Memory B cell (primary cell): ENCODE data around the gene CTTNBP2NL.
A peak's percentile ranks its signal among the peaks of the same experiment; 100 is the strongest.

ENCODE experiments used
- ATAC-seq: fragments of 150-1000 bp; cut with Tn5 transposase; 2 replicates; pipeline ENCODE4 v1.10.0; 2021; ENCODE audit warnings: low read depth, mild to moderate bottlenecking, moderate library complexity
- DNase-seq, 2 donors: peaks; one replicate each; pipeline ENCODE4 v3.0.0; 2022; ENCODE audit warnings: low spot score in 2 of 2
- H3K27ac Mint-ChIP-seq: one replicate; pipeline ENCODE4 v1.8.0; 2022; ENCODE audit warnings: mild to moderate bottlenecking, moderate library complexity, mixed read lengths
- H3K27me3 Mint-ChIP-seq: one replicate; pipeline ENCODE4 v1.8.0; 2022; ENCODE audit warnings: mixed read lengths
- H3K36me3 Mint-ChIP-seq: one replicate; pipeline ENCODE4 v1.8.0; 2022; ENCODE audit warnings: mild to moderate bottlenecking, mixed read lengths
- H3K4me1 Mint-ChIP-seq: one replicate; pipeline ENCODE4 v1.8.0; 2022; ENCODE audit warnings: mixed read lengths
- H3K4me3 Mint-ChIP-seq: one replicate; pipeline ENCODE4 v1.8.0; 2022; ENCODE audit warnings: mild to moderate bottlenecking, moderate library complexity, mixed read lengths
- H3K9me3 Mint-ChIP-seq: one replicate; pipeline ENCODE4 v1.8.0; 2022; ENCODE audit warnings: mixed read lengths

Gene CTTNBP2NL

DNA sequence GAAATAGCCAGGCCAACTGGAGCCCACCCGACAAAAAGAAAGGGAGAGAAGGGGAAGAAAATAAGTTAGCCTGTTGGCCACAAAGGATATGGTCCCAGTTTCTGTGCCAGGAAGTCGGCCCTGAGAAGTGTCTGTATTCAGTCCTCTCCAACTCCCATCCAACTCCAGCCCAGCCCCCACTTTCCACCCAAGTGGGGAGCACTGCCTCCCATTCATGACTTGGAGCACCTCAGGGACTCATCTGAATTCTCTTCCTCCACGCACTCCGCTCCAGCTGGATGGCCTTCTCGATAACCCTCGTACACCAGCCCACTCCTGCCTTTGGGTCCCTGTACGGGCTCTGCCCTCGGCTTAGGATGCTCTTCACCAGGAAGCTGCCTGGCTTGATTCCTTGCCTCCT, 110.7 kb downstream of the CTTNBP2NL start:
- Mint-ChIP-seq H3K36me3 (no peaks in the 10 kb centered on the region), H3K9me3 (no peaks in the 10 kb centered on the region), H3K4me1 (peaks cover 12% of the 10 kb centered on the region), H3K4me3 (no peak overlapping the region), H3K27ac (no peak overlapping the region), H3K27me3 (peaks cover 20% of the 10 kb centered on the region)
- ATAC-seq: no peak
- no peak for DNase-seq

DNA sequence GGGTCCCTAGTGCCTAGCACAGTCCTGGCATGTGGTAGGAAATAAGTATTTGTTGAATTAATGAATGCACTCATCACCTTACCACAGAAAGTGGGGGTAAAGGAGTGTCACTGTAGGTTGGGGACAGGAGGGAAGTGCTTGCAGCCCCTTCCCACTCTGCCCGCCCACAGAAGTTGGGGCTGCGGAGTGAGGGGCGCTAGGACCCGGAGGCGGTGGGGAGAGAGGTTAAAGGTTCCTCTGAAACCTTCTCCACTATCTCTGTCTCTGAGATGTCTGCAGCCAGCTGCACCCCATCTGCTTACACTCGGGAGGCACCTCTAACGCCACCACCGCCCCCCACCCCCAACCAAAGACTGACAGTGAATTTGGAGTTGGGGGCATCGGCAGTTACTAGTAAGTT, 111.3 kb downstream of the CTTNBP2NL start:
- no peaks in the 10 kb centered on the region for H3K36me3 Mint-ChIP-seq
- H3K27me3 Mint-ChIP-seq: peaks cover 20% of the 10 kb centered on the region
- H3K4me3 Mint-ChIP-seq: peak overlapping the region; percentile 85
- no peak overlapping the region for H3K27ac Mint-ChIP-seq
- no peak for ATAC-seq
- no peaks in the 10 kb centered on the region for H3K9me3 Mint-ChIP-seq
- peaks cover 12% of the 10 kb centered on the region for H3K4me1 Mint-ChIP-seq
- no peak for DNase-seq

DNA sequence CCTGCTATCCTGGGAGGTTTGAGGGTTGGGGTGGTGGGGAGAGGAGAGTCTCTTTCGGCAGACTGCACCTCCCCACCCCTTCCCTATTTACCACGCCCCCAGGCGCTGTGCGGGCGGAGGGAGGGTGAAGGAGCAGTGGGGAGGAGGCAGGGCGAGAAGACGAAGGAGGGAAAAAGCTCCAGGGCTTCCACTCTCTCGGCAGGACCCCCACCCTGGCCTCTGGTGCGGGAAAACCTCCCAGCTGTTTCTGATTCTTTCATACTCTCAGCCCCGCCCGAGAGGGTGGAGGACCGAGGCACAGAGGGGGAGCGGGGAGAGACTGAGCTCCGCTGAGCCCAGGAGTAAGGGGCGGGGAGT, 111.9 kb downstream of the CTTNBP2NL start:
- Mint-ChIP-seq H3K36me3 (no peaks in the 10 kb centered on the region), H3K27me3 (peaks cover 16% of the 10 kb centered on the region), H3K27ac (no peak overlapping the region), H3K4me3 (peak overlapping the region; percentile 85), H3K4me1 (peaks cover 12% of the 10 kb centered on the region), H3K9me3 (no peaks in the 10 kb centered on the region)
- peak in 1 of 2 donors; percentile 23 for DNase-seq
- ATAC-seq: peak; percentile 34

DNA sequence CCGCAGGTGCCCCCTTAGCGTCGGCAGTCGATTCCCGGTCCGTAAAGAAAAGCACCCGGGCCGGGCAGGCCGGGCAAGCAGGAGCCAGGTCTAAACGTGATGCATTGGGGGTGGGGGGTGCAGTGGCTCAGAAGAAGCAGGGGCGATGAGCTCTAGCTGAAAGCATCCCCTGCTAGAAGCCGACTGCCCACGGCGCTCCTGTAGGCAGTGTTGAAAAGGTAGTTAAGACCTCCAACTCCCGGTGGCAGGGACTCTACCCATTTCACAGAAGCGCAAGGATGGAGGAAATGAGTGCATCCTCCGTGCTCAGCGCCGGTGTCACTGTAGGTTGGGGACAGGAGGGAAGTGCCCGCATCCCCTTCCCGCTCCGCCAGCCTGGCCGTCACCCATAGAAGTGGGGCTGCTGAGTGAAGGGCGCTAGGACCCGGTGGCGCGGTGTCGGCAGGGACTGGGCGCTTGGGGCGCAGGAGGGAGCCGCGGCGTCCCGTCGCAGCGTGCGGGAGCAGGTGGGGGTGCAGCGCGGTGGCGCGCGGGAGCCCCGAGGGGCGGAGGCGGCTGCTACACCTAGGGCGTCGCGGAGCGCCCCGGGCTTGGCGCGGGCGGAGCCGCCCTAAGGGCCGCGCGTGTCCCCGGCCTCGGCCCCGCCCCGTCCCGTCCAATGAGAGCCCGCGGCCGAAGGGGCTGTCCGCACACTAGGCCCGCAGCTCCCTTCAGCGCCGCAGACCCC, 112.4 kb downstream of the CTTNBP2NL start, which contains the start of gene WNT2B:
WNT2B (plus strand) TSS at position 688 of the 727 bp plus-strand sequence. CDS start 298 bp downstream, outside the sequence.
- Mint-ChIP-seq H3K27me3 (peaks cover 12% of the 10 kb centered on the region), H3K4me1 (peaks cover 10% of the 10 kb centered on the region), H3K27ac (no peak within 1 kb of the TSS), H3K4me3 (peak within 1 kb of the TSS; percentile 85), H3K36me3 (no peaks in the 10 kb centered on the region), H3K9me3 (no peaks in the 10 kb centered on the region)
- DNase-seq (peak; percentile 42 to 58), ATAC-seq (peak; percentile 79)

DNA sequence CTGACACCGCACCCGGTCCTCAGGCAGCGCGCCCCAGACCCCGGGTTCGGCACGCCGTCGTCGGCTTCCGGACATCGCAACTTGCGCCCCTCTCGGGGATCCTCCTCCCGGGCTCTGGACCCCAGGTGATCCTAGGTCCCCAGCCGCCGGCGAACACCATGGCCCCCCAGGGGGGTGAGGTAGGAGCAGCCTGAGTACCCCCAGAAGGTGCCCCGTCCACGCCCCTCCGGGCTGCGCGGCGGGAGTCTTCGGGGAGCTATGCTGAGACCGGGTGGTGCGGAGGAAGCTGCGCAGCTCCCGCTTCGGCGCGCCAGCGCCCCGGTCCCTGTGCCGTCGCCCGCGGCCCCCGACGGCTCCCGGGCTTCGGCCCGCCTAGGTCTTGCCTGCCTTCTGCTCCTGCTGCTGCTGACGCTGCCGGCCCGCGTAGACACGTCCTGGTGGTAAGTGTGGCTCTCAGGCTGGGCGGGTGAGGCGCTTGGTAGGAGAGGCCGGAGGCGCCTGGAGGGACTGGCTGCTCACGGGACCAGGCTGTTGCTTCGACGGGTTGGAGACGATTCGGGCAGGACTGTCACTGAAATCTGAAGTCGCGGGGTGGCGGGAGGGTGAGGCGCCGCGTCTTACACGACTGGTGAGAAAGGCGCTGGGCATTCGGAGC, 113.1 kb downstream of the CTTNBP2NL start:
- Mint-ChIP-seq H3K27me3 (peaks cover 9% of the 10 kb centered on the region), H3K36me3 (no peaks in the 10 kb centered on the region), H3K9me3 (no peaks in the 10 kb centered on the region), H3K4me3 (peak overlapping the region; percentile 47), H3K27ac (no peak overlapping the region), H3K4me1 (peaks cover 9% of the 10 kb centered on the region)
- ATAC-seq (peak; percentile 47), DNase-seq (peak; percentile 16 to 55)

DNA sequence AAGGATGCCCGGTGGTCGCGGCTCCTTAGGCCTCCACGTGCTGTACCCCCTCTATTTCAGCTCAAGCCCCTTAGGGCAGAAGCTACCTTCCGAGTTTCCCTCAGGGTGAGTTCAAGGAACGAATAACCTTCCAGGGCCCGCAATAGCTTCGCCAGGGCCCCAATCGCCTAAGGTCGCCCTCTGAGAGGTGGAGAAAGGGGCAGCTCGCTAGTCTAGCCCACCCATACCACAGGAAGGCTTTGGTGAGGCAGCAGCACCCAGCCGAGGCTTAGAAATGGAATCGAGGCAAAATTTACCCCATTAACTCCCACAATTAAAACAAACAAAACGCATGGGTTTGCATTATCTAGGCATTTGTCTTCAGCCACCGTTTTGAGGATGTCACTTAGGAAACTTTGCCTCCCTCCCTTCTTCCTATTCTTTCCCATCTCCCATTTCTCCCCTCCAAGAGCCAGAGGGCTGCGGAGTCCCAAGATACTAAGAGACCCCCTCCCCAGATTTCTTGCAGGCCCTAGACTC, 113.7 kb downstream of the CTTNBP2NL start:
- H3K4me3 Mint-ChIP-seq: peak overlapping the region; percentile 32

DNA sequence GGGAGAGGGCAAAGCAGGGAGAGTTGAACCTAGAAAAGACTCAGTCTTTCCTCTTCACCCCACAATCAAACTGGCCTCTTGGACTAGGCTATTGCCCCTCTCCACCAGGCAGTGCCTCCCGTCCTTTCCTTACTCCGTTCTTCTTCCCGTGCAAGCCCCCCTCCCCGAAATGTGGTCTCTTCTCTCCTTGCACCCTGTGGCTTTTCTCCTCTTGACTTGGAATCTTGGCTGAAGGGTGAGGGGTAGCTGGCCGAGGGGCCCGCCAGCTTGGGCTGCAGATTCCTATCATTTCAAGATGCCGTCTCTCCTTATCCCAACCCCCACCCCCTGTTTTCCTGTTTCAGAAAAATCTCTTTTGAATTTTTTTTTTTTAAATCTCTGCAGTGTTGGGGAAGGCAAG, 114.3 kb downstream of the CTTNBP2NL start:
- no peaks in the 10 kb centered on the region for H3K36me3 Mint-ChIP-seq
- no peak for DNase-seq
- H3K4me3 Mint-ChIP-seq: peak overlapping the region; percentile 32
- no peak overlapping the region for H3K27ac Mint-ChIP-seq
- H3K4me1 Mint-ChIP-seq: peaks cover 9% of the 10 kb centered on the region
- ATAC-seq: no peak
- no peaks in the 10 kb centered on the region for H3K9me3 Mint-ChIP-seq
- H3K27me3 Mint-ChIP-seq: peaks cover 6% of the 10 kb centered on the region

More for the DNA sequence above, 113.7 kb downstream of the CTTNBP2NL start:
- Mint-ChIP-seq H3K9me3 (no peaks in the 10 kb centered on the region), H3K27me3 (peaks cover 5% of the 10 kb centered on the region), H3K4me1 (peaks cover 9% of the 10 kb centered on the region), H3K27ac (no peak overlapping the region), H3K36me3 (no peaks in the 10 kb centered on the region)
- no peak for ATAC-seq
- no peak for DNase-seq
